OCI-LY3 (cell line): Measurements from ENCODE around the gene BOC.

Experiments
- H2AFZ ChIP-seq: fragments of 200-600, 300-600 bp; shearing (Covaris generic); 2 replicates; pipeline ENCODE4 v1.6.0; 2014; ENCODE audit warnings: antibody characterized with exemption, low read depth, low read length
- H3K27ac ChIP-seq: fragments of 200-600, 300-600 bp; sonication (generic); 2 replicates; pipeline ENCODE4 v1.5.1; 2014; ENCODE audit warnings: mild to moderate bottlenecking, low read length, moderate library complexity, mixed read lengths
- H3K27me3 ChIP-seq: fragments of 200-600, 300-600 bp; sonication (generic); 2 replicates; pipeline ENCODE4 v1.6.1; 2014; ENCODE audit warnings: low read depth, low read length, mixed read lengths
- H3K36me3 ChIP-seq: fragments of 200-600, 300-600 bp; sonication (generic); replicated peaks from 2 replicates; pipeline ENCODE3; 2014; ENCODE audit warnings: low read depth, low read length, mixed read lengths
- H3K4me1 ChIP-seq: fragments of 300-600, 200-600 bp; sonication (generic); 2 replicates; pipeline ENCODE4 v1.6.1; 2014; ENCODE audit warnings: low read length, mixed read lengths
- H3K4me2 ChIP-seq: fragments of 200-600, 300-600 bp; sonication (generic); 2 replicates; pipeline ENCODE4 v1.6.1; 2014; ENCODE audit warnings: low read length, mixed read lengths
- H3K4me3 ChIP-seq: fragments of 300-600, 200-600 bp; sonication (generic); 2 replicates; pipeline ENCODE4 v1.5.1; 2014; ENCODE audit warnings: antibody characterized with exemption, mild to moderate bottlenecking, low read length, moderate library complexity
- H3K79me2 ChIP-seq: fragments of 300-600, 200-600 bp; shearing (Covaris generic); 2 replicates; pipeline ENCODE4 v1.6.1; 2014; ENCODE audit warnings: mild to moderate bottlenecking, low read length, mixed read lengths
- H3K9ac ChIP-seq: fragments of 300-600, 200-600 bp; shearing (Covaris generic); 2 replicates; pipeline ENCODE4 v1.6.0; 2014; ENCODE audit warnings: mild to moderate bottlenecking, low read length, moderate library complexity
- H3K9me3 ChIP-seq: fragments of 200-600, 300-600 bp; shearing (Covaris generic); 2 replicates; pipeline ENCODE4 v1.6.1; 2014; ENCODE audit warnings: low read length, mixed read lengths; ENCODE audit not compliant: insufficient read depth
- H4K20me1 ChIP-seq: fragments of 200-600, 300-600 bp; sonication (generic); 2 replicates; pipeline ENCODE4 v1.6.1; 2016; ENCODE audit warnings: low read length, mixed read lengths; ENCODE audit not compliant: insufficient read depth
- EZH2phosphoT487 ChIP-seq: fragments of 200-600 bp; shearing (Covaris generic); IDR thresholded peaks from 2 replicates; pipeline ENCODE4 v1.6.1; 2018; ENCODE audit warnings: antibody characterized with exemption, mixed run types, low read depth
- TF ChIP-seq, protein P1 (sequence below): fragments of 200-600, 300-600 bp; sonication (generic); IDR thresholded peaks from 2 replicates; pipeline ENCODE4 v1.5.1; 2014; ENCODE audit warnings: antibody characterized with exemption, low read length, low read depth

The BOC gene, protein sequence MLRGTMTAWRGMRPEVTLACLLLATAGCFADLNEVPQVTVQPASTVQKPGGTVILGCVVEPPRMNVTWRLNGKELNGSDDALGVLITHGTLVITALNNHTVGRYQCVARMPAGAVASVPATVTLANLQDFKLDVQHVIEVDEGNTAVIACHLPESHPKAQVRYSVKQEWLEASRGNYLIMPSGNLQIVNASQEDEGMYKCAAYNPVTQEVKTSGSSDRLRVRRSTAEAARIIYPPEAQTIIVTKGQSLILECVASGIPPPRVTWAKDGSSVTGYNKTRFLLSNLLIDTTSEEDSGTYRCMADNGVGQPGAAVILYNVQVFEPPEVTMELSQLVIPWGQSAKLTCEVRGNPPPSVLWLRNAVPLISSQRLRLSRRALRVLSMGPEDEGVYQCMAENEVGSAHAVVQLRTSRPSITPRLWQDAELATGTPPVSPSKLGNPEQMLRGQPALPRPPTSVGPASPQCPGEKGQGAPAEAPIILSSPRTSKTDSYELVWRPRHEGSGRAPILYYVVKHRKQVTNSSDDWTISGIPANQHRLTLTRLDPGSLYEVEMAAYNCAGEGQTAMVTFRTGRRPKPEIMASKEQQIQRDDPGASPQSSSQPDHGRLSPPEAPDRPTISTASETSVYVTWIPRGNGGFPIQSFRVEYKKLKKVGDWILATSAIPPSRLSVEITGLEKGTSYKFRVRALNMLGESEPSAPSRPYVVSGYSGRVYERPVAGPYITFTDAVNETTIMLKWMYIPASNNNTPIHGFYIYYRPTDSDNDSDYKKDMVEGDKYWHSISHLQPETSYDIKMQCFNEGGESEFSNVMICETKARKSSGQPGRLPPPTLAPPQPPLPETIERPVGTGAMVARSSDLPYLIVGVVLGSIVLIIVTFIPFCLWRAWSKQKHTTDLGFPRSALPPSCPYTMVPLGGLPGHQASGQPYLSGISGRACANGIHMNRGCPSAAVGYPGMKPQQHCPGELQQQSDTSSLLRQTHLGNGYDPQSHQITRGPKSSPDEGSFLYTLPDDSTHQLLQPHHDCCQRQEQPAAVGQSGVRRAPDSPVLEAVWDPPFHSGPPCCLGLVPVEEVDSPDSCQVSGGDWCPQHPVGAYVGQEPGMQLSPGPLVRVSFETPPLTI

DNA sequence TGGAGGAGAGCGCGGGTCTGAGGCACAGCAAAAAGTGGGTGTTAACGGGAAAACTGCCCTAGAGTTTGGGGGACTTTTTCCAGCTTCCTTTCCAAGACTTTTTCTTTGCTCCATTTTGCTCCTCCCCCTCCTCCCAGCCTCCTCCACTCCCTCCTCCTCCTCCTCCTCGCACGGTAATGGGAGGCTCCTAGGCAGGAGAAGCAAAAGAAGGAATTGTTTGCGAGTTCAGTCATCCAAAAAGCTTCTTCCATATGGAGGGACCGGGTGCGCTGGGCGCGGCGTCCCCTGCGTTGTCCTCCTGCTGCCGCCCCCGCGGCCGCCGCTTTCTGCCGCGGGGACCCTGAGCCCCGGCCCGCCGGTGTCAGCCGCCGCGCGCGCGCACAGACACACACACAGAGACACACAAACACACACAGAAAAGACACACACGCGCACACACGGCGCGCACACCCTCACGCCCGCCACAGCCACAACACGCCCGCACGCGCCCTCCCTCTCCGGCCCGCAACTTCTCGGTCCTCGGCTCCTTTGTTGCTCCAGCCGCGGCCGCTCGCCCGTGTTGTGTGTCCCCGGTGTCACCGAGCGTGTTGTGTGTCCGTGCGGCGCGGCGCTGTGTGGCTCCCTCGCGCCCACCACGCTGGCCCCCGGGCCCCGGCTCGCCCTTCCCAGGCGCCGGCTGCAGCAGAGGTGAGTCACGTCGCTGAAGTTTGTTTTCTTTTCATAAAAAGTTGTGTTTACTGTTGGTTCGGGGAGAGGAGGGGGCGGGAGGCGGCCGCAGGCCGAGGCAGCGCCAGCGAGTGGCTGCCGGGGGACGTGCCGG, at the start of gene BOC:
TSS of gene BOC (plus strand) at position 228 of the 820 bp plus-strand sequence. CDS start 38,246 bp downstream, outside the sequence.
- TF ChIP-seq, protein P1, sequence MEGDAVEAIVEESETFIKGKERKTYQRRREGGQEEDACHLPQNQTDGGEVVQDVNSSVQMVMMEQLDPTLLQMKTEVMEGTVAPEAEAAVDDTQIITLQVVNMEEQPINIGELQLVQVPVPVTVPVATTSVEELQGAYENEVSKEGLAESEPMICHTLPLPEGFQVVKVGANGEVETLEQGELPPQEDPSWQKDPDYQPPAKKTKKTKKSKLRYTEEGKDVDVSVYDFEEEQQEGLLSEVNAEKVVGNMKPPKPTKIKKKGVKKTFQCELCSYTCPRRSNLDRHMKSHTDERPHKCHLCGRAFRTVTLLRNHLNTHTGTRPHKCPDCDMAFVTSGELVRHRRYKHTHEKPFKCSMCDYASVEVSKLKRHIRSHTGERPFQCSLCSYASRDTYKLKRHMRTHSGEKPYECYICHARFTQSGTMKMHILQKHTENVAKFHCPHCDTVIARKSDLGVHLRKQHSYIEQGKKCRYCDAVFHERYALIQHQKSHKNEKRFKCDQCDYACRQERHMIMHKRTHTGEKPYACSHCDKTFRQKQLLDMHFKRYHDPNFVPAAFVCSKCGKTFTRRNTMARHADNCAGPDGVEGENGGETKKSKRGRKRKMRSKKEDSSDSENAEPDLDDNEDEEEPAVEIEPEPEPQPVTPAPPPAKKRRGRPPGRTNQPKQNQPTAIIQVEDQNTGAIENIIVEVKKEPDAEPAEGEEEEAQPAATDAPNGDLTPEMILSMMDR = no peak
- TF ChIP-seq EZH2phosphoT487 = no peak
- Histone ChIP-seq H3K9me3 (no peaks in the 10 kb centered on the region), H3K36me3 (no peaks in the 10 kb centered on the region), H3K4me1 (no peaks in the 10 kb centered on the region), H3K4me3 (peak within 1 kb of the TSS; percentile 70), H4K20me1 (no peaks in the 10 kb centered on the region), H3K4me2 (peak within 1 kb of the TSS; percentile 61), H3K9ac (no peak within 1 kb of the TSS), H3K79me2 (no peaks in the 10 kb centered on the region), H3K27me3 (no peaks in the 10 kb centered on the region), H3K27ac (no peak within 1 kb of the TSS), H2AFZ (no peak within 1 kb of the TSS)

DNA sequence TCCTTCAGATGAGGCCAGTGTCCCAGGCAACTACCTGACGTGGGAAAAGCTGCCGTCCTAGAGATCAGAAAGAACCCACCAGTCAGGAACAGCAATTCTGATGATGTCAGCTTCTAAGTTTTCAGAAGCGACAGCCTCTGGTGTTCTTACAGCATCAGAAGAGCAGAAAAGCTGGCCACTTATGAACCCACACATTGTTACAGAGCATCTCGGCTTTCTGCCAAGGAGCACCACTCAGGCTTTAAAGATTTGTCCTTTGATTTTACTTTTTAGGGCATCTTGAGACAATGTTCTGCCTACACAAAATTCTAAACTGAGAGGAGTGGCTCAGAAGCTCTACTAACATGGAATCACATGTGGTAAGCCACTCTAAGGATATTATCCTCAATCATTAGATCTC, 49.7 kb upstream of the BOC start:
- Histone ChIP-seq H3K27me3 (0 out of 2 replicates have a peak, but pooled peaks cover 4% of the 10 kb centered on the region), H3K9me3 (no peaks in the 10 kb centered on the region), H4K20me1 (no peaks in the 10 kb centered on the region), H3K4me2 (no peak overlapping the region), H3K9ac (no peak overlapping the region), H3K27ac (no peak overlapping the region), H3K4me1 (peaks cover 6% of the 10 kb centered on the region), H3K79me2 (no peaks in the 10 kb centered on the region), H3K36me3 (no peaks in the 10 kb centered on the region), H3K4me3 (no peak overlapping the region), H2AFZ (no peak overlapping the region)
- TF ChIP-seq EZH2phosphoT487 = no peak
- TF ChIP-seq, protein P1 = no peak

DNA sequence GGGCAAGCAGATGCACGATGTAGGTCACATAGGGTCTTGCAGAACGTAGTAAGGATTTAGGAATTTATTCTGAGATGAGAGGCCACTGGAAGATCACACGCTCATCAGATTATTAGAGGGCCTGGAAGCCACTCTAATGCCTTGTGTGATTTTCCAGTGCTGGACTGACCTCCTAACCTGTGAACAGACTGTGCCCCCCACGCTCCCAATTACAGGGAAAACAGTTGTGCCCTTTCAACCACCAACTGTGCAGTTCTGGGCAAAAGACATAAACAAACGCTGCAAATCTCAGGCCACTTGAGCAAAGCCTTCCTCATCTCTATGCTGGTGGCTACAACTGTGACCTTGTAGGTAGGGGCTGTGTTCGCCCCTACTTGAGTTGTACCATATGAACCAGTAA, 48.2 kb upstream of the BOC start:
- Histone ChIP-seq H3K4me2 (no peak overlapping the region), H3K27ac (no peak overlapping the region), H3K9ac (no peak overlapping the region), H3K4me1 (peaks cover 11% of the 10 kb centered on the region), H2AFZ (no peak overlapping the region), H3K4me3 (no peak overlapping the region), H4K20me1 (no peaks in the 10 kb centered on the region), H3K9me3 (no peaks in the 10 kb centered on the region), H3K27me3 (0 out of 2 replicates have a peak, but pooled peaks cover 4% of the 10 kb centered on the region), H3K79me2 (no peaks in the 10 kb centered on the region), H3K36me3 (no peaks in the 10 kb centered on the region)
- TF ChIP-seq, protein P1 = no peak
- no peak for TF ChIP-seq EZH2phosphoT487
